OCI-LY1 (cell line): Measurements from ENCODE around the gene PARD3.

Source experiments
- CTCF ChIP-seq: fragments of 200-600 bp; sonication (generic), shearing (Covaris generic); IDR thresholded peaks from 2 replicates; pipeline ENCODE4 v1.5.1; 2017; ENCODE audit warnings: mild to moderate bottlenecking, antibody characterized with exemption, low read length, moderate library complexity, mixed read lengths
- EZH2 ChIP-seq: fragments of 200-600 bp; sonication (generic), shearing (Covaris generic); IDR thresholded peaks from 2 replicates; pipeline ENCODE4 v1.8.0; 2017; ENCODE audit warnings: borderline replicate concordance, mixed run types, mild to moderate bottlenecking, antibody characterized with exemption, low read length, moderate library complexity, mixed read lengths

DNA sequence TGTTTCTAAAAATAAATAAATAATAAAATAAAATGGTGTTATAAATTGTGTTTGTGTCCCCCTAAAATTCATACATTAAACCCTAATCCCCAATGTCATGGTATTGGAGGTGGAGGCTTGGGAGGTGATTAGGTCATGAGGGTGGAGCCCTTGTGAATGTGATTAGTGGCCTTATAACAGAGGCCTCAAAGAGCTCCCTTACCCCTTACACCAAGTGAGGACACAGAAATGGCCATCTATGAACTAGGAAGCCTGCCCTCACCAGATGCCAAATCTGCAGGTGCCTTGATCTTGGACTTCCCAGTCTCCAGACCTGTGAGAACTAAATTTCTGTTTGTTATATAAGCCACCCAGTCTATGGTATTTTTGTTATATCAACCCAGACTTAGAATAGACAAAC lies 738.7 kb downstream of the PARD3 start:
- no peak for TF ChIP-seq EZH2
- TF ChIP-seq CTCF, result no peak
